Mucosa of descending colon (tissue), 3 donors: ENCODE data around the gene PIGL. TPM values are rescaled to one million over a fixed set of nuclear protein-coding genes. Genes with fewer than 3 reads are reported as not detected.

ENCODE experiments used
- ATAC-seq: fragments of 200-7000 bp; cut with Tn5 transposase; one replicate; pipeline ENCODE4 v1.9.1; 2020; ENCODE audit warnings: mild to moderate bottlenecking, moderate library complexity
- DNase-seq, 3 donors: peaks; one replicate each; pipeline ENCODE4 v3.0.0-alpha.2; 2020
- H3K36me3 ChIP-seq: fragments of 200-600 bp; one replicate; pipeline ENCODE4 v1.8.0; 2021; ENCODE audit warnings: low read depth, mild to moderate bottlenecking
- H3K4me1 ChIP-seq: fragments of 200-600 bp; one replicate; pipeline ENCODE4 v1.8.0; 2021; ENCODE audit warnings: low read depth, mild to moderate bottlenecking
- H3K4me3 ChIP-seq: fragments of 200-600 bp; one replicate; pipeline ENCODE4 v1.8.0; 2021; ENCODE audit warnings: mild to moderate bottlenecking
- H3K9me3 ChIP-seq: fragments of 200-600 bp; one replicate; pipeline ENCODE4 v1.8.0; 2021; ENCODE audit warnings: mild to moderate bottlenecking
- intact Hi-C, 2 donors: fragments of 100-400 bp; cut with DNase I in 1 of 2; cut with micrococcal nuclease in 1 of 2; formaldehyde crosslinking; loops; one replicate each; pipeline versions ENCODE4 v1.11.0 to v1.11.1; 2022; cut with DNase I, micrococcal nuclease
- total RNA-seq, 3 donors: library from RNA; stranded (reverse); fragmentation: NEBNext Ultra II Directional in 2 of 3; extraction: Animal tissue kit (Norgen Biotek cat#: 25700) in 2 of 3; gene quantifications; one replicate each; pipeline versions ENCODE4 v1.2.1 to v1.2.4, GENCODE V29; 2021 to 2023
- TF ChIP-seq, protein P1 (sequence below): fragments of 200-600 bp; IDR thresholded peaks from one replicate; pipeline ENCODE4 v1.8.0; 2022; ENCODE audit warnings: antibody characterized with exemption, mild to moderate bottlenecking
- donor health status: DM: no; HTN: no; CAD: no; lungs with moderate emphysema.
- donor health status: DM: no; HTN: no; CAD: no.
- donor health status: DM: no; HTN: yes; CAD: no.

The PIGL gene
- total RNA-seq, 3 donors from 2014 or later = 28.2 to 51.8 (median 49.8) TPM

DNA sequence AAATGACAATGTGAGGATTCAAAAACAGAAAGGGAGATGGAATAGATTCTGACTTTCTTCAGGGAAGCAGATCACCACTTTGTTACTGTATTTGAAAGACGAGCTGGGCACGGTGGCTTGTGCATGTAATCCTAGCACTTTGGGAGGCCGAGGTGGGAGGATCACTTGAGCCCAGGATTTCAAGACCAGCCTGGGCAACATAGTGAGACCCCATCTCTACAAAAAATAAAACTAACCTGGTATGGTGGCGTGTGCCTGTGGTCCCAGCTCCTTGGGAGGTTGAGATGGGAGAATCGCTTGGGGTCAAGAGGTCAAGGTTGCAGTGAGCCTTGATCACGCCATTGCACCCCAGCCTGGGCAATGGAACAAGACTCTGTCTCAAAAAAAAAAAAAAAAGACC lies 34.0 kb downstream of the PIGL start:
- H3K4me3 ChIP-seq = no peak overlapping the region
- peaks cover 32% of the 10 kb centered on the region for H3K4me1 ChIP-seq

GRCh38 chr17:16251556-16251955 lies 34.5 kb downstream of the PIGL start:
- no peak overlapping the region for H3K4me3 ChIP-seq

More for the DNA sequence above, 34.0 kb downstream of the PIGL start:
- TF ChIP-seq, protein P1, sequence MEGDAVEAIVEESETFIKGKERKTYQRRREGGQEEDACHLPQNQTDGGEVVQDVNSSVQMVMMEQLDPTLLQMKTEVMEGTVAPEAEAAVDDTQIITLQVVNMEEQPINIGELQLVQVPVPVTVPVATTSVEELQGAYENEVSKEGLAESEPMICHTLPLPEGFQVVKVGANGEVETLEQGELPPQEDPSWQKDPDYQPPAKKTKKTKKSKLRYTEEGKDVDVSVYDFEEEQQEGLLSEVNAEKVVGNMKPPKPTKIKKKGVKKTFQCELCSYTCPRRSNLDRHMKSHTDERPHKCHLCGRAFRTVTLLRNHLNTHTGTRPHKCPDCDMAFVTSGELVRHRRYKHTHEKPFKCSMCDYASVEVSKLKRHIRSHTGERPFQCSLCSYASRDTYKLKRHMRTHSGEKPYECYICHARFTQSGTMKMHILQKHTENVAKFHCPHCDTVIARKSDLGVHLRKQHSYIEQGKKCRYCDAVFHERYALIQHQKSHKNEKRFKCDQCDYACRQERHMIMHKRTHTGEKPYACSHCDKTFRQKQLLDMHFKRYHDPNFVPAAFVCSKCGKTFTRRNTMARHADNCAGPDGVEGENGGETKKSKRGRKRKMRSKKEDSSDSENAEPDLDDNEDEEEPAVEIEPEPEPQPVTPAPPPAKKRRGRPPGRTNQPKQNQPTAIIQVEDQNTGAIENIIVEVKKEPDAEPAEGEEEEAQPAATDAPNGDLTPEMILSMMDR = no peak
- intact Hi-C loops = no loop called here
- DNase-seq (no peak), ATAC-seq (no peak)
- H3K9me3 ChIP-seq = no peaks in the 10 kb centered on the region
- H3K36me3 ChIP-seq = no peaks in the 10 kb centered on the region

GRCh38 chr17:16254773-16255400 lies 37.9 kb downstream of the PIGL start:
- Histone ChIP-seq H3K4me1 (peaks cover 30% of the 10 kb centered on the region), H3K36me3 (no peaks in the 10 kb centered on the region), H3K9me3 (no peaks in the 10 kb centered on the region), H3K4me3 (no peak overlapping the region)
- TF ChIP-seq, protein P1 = no peak
- intact Hi-C loops = no loop called here
- DNase-seq (peak in 1 of 3 donors; percentile 50), ATAC-seq (peak; percentile 86)

More at GRCh38 chr17:16251556-16251955, 34.5 kb downstream of the PIGL start:
- intact Hi-C loops = no loop called here
- DNase-seq (no peak), ATAC-seq (no peak)
- Histone ChIP-seq H3K36me3 (no peaks in the 10 kb centered on the region), H3K9me3 (no peaks in the 10 kb centered on the region), H3K4me1 (peaks cover 35% of the 10 kb centered on the region)
- TF ChIP-seq, protein P1 = no peak

GRCh38 chr17:16255481-16255921 lies 38.5 kb downstream of the PIGL start:
- DNase-seq (peak in 2 of 3 donors; percentile 68 to 74), ATAC-seq (peak; percentile 85)
- Histone ChIP-seq H3K4me1 (peaks cover 30% of the 10 kb centered on the region), H3K36me3 (no peaks in the 10 kb centered on the region), H3K9me3 (no peaks in the 10 kb centered on the region), H3K4me3 (no peak overlapping the region)
- TF ChIP-seq, protein P1 = no peak
- intact Hi-C loops = no loop called here

DNA sequence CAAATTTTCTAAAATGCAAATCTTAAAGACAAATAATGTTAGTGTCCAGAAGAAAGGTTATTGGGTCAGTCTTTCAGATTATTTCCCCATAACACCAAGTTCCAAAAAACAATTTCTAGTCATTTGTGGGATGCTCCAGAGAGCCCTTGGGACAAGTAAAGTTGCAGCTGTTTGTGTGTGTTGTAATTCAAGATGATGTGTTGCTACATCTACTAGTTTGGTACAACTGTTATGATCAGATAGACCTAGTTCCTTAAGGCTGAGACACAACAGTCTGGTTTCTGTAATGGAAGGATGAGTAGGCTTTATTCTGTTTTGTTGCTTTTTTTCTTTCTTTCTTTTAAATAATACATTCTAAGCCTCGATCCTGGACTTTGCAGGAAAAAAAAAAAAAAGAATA lies 41.9 kb downstream of the PIGL start:
- H3K4me3 ChIP-seq = no peak overlapping the region
- peaks cover 30% of the 10 kb centered on the region for H3K4me1 ChIP-seq
- ATAC-seq = no peak
- no peaks in the 10 kb centered on the region for H3K36me3 ChIP-seq
- no peak for DNase-seq
- TF ChIP-seq, protein P1 = no peak
- intact Hi-C loops = no loop called here
- H3K9me3 ChIP-seq = no peaks in the 10 kb centered on the region

DNA sequence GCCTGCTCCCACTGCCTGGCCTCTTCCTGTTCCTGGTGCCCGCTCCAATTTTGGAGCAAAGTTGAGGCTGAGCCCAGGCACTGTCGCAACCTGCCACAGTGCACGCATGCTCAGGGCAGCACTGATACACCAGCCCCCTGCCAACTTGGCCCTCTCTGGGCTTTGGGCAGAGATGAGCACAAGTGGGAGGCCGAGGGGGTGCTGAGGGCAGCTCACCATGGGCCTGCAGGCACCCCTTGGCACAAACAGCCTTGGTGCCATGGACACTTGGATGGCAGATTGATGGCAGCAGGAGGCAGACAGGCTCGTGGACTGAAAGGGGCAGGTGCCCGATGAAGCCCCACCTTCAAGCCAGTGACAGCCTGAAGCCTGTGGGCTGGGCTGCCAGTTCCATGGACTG lies 42.9 kb downstream of the PIGL start:
- Histone ChIP-seq H3K9me3 (no peaks in the 10 kb centered on the region), H3K4me3 (no peak overlapping the region), H3K4me1 (peaks cover 22% of the 10 kb centered on the region), H3K36me3 (no peaks in the 10 kb centered on the region)
- ATAC-seq = no peak
- intact Hi-C loops = no loop called here
- TF ChIP-seq, protein P1 = no peak
- no peak for DNase-seq
